LNCAP (cell line): Measurements from ENCODE around the gene MARS1.
A peak's percentile ranks its signal among the peaks of the same experiment; 100 is the strongest.

Experiments used
- CTCF ChIP-seq: fragments of 450-650 bp; IDR thresholded peaks from 2 replicates; pipeline ENCODE4 v1.5.1; 2017; ENCODE audit warnings: mild to moderate bottlenecking

The MARS1 gene

GRCh38 chr12:57485695-57486094, 2.2 kb upstream of the MARS1 start:
- TF ChIP-seq CTCF: no peak

GRCh38 chr12:57487055-57487596, 742 bp upstream of the MARS1 start:
- TF ChIP-seq CTCF: no peak

GRCh38 chr12:57488402-57489156, 711 bp downstream of the MARS1 start:
- no peak for TF ChIP-seq CTCF

- no peak for TF ChIP-seq CTCF
Measured at GRCh38 chr12:57489157-57489641, 1.3 kb downstream of the MARS1 start.

GRCh38 chr12:57490126-57490525, 2.3 kb downstream of the MARS1 start:
- TF ChIP-seq CTCF: no peak

- TF ChIP-seq CTCF: peak; percentile 27; the same call in 1 of the 2 replicates
Measured at GRCh38 chr12:57491393-57492280, 3.8 kb downstream of the MARS1 start.

- no peak for TF ChIP-seq CTCF
Measured at GRCh38 chr12:57496822-57497221, 9.0 kb downstream of the MARS1 start.
